Keratinocyte (primary cell): ENCODE measurements around the gene RPIA.

Source experiments
- CTCF ChIP-seq, 3 experiments: IDR thresholded peaks in 1 of 3; conservative IDR thresholded peaks in 1 of 3; optimal IDR thresholded peaks in 1 of 3; 2 replicates in 2 of 3; 3 replicates in 1 of 3; pipeline versions ENCODE3 to v1.5.1; 2011; ENCODE audit warnings: low read length in 3 of 3, mild to moderate bottlenecking in 3 of 3, moderate library complexity in 2 of 3, control low read depth in 1 of 3, inconsistent platforms in 1 of 3; ENCODE audit not compliant: insufficient read depth in 2 of 3; ENCODE audit errors: extremely low read depth in 1 of 3
- EZH2 ChIP-seq: IDR thresholded peaks from one replicate; pipeline ENCODE4 v1.6.1; 2012; ENCODE audit warnings: inconsistent platforms, mild to moderate bottlenecking, low read length, moderate library complexity

GRCh38 chr2:88666576-88666975 lies 24.9 kb upstream of the RPIA start:
- TF ChIP-seq CTCF (optimal IDR thresholded peaks at IDR 0.05 in 1 of 3, IDR thresholded peaks at IDR 0.05 in 1 of 3, conservative IDR thresholded peaks at IDR 0.05 in 1 of 3; ENCODE audit: extremely low read depth in 1 of 3, insufficient read depth in 2 of 3, low read length in 3 of 3) (no peak), EZH2 (no peak)
